ENCODE measurements around the gene KRTAP25-1.

KRTAP25-1 gene, protein sequence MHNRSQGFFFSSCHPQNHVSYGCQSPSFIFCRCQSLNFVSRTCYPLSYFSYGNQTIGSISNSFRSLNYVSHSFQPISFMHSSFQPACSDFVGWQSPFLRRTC

GRCh38 chr21:30289215-30289614, at the start of gene KRTAP25-1:
Gene KRTAP25-1, minus strand, starts transcription at chr21:30289514. Its CDS starts 24 bp downstream, at chr21:30289490.
- no peak for DNase-seq

DNA sequence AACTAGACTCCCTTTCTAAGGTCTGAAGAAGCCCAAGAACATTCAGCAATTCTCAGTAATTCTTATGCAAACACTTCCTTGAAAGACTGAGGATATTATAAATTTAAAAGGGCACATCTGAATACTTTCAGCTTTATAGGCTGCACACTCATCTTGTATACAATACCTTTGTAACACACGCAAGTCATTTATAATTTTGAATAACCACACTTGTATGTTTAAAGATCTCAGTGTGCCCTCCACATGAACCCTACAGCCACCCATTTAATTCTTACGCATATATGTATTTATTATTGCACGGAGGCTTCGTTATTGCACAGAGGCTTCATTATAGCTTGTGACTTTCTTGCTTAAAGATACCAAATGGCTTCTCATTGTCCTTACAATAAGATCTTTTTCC, 49.4 kb upstream of the KRTAP25-1 start:
- DNase-seq, result no peak

DNA sequence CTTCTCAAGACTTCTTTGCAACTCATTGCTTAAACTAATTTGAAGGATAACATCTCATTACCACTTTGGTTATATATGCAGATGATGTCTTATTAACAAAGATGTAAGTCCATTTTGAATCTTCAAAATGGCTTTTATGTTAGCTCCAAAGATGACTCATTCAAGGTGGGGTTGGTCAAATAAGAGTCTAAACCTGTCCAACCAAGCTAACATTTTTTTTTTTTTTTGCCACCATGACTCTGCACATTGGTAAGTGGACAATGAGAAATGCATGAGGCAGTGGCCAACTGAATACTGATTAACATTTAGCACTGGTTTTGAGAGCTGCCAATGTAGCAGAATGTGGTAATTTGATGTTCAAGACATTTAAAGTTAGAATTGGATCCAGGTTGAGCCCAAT, 48.5 kb upstream of the KRTAP25-1 start:
- no peak for DNase-seq

- no peak for DNase-seq
Measured at GRCh38 chr21:30337276-30337744, 48.0 kb upstream of the KRTAP25-1 start, which contains the start of gene KRTAP27-1. Gene KRTAP27-1, minus strand, starts transcription at chr21:30337694. Its CDS starts 26 bp downstream, at chr21:30337668.

DNA sequence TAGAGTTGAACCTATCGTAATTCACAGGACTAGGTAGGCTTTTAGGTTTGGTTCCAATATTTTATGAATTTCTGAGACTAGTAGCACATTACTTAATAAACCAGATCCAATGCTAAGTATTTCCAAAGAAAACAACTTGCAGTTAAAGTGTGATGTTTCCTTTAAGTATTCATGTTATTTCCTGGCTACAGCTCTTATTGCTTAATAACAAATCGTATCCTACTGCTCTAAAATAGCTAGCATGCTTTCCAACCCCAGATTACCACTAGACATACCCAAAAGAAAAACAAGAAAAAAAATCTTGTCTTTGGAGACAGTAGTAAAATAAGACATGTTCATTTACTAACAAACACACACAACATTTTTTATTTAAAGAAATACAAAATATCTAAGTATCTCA, 47.3 kb upstream of the KRTAP25-1 start:
- no peak for DNase-seq

GRCh38 chr21:30333736-30334135, 44.4 kb upstream of the KRTAP25-1 start:
- DNase-seq, result no peak

- no peak for DNase-seq
Measured at GRCh38 chr21:30332681-30333080, 43.4 kb upstream of the KRTAP25-1 start.

GRCh38 chr21:30329203-30329875, 40.0 kb upstream of the KRTAP25-1 start:
- no peak for DNase-seq

GRCh38 chr21:30326390-30326789, 37.1 kb upstream of the KRTAP25-1 start:
- no peak for DNase-seq

GRCh38 chr21:30320215-30320614, 30.9 kb upstream of the KRTAP25-1 start, which contains the start of gene KRTAP26-1:
Gene KRTAP26-1, minus strand, starts transcription at chr21:30320315. Its CDS starts 280 bp downstream, at chr21:30320035.
- DNase-seq, result no peak

DNA sequence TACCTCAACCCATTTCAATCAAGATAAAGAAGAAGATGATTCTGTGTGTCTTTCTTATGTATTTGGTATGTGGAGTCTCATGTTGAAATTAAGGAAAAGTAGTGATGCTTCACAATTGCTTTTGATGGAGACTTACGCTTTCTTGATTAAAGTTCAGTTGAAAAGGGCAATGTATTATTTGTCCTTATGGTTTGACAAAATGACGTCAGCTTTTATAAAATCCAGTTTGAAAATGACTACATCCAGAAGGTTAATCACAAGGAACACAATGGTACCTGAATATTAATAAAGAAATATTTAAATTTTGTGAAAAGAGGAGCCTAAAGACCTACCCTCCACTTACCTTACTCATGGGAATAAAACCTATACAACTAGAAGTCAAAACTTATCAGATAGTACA, 26.4 kb upstream of the KRTAP25-1 start:
- no peak for DNase-seq

DNA sequence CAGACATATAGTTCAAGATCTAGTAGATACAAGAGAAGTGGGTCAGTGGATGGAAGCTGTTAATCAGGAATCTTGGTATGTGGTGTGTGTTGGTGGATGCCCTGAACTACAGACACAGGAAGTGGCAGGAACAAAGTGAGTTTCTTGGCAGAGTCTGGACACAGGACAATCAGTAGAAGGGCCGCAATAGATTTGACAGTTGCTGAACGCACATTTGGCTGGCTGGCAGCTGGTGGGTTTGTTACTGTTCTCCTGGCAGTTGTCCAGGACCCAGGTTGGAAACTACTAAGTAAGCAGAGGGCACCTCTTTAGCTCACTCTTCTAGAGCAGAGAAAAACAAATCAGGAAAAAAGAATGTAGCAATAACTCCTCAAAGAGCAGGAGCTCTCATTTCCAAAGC, 17.6 kb upstream of the KRTAP25-1 start:
- peak; percentile 33 for DNase-seq

- DNase-seq, result no peak
Measured at GRCh38 chr21:30305136-30305535, 15.8 kb upstream of the KRTAP25-1 start.

DNA sequence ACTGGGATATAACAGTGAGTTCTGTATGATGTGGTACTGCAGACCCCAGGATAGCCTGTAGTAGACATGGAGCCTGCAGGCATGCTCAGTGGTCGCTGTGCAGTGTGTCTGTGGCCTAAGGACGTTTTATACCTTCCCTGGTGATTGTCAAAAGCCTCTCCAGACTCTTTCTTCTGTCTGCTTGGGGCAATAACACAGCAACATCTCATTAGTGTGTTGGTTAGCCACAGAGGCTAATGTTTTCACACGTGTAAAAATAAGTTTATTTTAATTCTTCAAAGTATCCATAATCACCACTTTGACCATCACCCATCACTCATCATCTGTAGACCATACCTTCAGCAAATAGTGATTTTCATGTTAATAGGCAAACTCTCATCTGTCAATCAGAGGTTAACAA, 6.5 kb downstream of the KRTAP25-1 start, which contains the start of gene KRTAP24-1:
TSS of gene KRTAP24-1 (minus strand) at position 101 of the 400 bp plus-strand sequence. CDS start at position 83, 18 bp downstream.
- DNase-seq, result no peak

GRCh38 chr21:30271611-30272010, 17.7 kb downstream of the KRTAP25-1 start:
- no peak for DNase-seq

GRCh38 chr21:30271156-30271555, 18.2 kb downstream of the KRTAP25-1 start:
- no peak for DNase-seq

GRCh38 chr21:30269803-30270530, 19.3 kb downstream of the KRTAP25-1 start:
- no peak for DNase-seq

- peak; percentile 55 for DNase-seq
Measured at GRCh38 chr21:30268608-30269197, 20.6 kb downstream of the KRTAP25-1 start.

GRCh38 chr21:30257773-30258172, 31.5 kb downstream of the KRTAP25-1 start:
- peak; percentile 71 for DNase-seq

- no peak for DNase-seq
Measured at GRCh38 chr21:30256100-30256499, 33.2 kb downstream of the KRTAP25-1 start.

DNA sequence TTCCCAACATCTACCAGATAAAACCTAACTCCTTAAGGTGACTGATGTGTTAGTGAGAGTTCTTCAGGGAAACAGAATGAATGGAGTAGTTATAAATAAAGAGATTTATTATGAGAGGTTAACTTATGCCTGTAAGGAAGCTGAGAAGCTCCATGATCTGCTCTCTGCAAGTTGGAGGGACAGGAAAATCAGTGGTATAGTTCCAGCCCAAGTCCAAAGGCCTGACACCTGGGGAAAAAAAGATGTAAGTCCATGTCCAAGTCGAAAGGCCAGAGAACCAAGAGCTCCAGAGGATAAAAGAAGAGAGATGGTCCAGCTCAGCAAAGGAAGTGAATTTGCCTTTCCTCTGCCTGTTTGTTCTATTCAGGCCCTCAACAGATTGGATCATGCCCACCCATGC, 33.6 kb downstream of the KRTAP25-1 start:
- DNase-seq, result no peak

- no peak for DNase-seq
Measured at GRCh38 chr21:30251781-30252180, 37.5 kb downstream of the KRTAP25-1 start.

GRCh38 chr21:30249936-30250335, 39.4 kb downstream of the KRTAP25-1 start:
- no peak for DNase-seq
